ENCODE results near the gene EME1. TPM values are rescaled to one million over a fixed set of nuclear protein-coding genes. Genes with fewer than 3 reads are reported as not detected.

Gene EME1
- total and polyA plus RNA-seq, 2 of the 4 experiments (the other 2 are of a cell fraction): 9.1 to 9.4 TPM

- H2BK20ac ChIP-seq (ENCODE audit: low read depth, low read length): no peak within 1 kb of the TSS
- no peak within 1 kb of the TSS; the same call in 2 of the 3 replicates for H2BK15ac ChIP-seq (ENCODE audit: low read depth, low read length)
- 0 out of 2 replicates have a peak, but pooled peaks cover 2% of the 10 kb centered on the region for H3K9me3 ChIP-seq (ENCODE audit: control insufficient read depth, insufficient read depth, low read length)
- H4K91ac ChIP-seq (ENCODE audit: insufficient read depth, low read depth, low read length): peak within 1 kb of the TSS; percentile 96
- H3K79me1 ChIP-seq (ENCODE audit: low read depth in 1 of 2, low read length in 2 of 2): peaks cover 25 to 32% of the 10 kb centered on the region in 2 experiments
- peaks cover 16% of the 10 kb centered on the region; the same call in 1 of the 2 replicates for H3K9me1 ChIP-seq (ENCODE audit: insufficient read depth, low read length)
- peak within 1 kb of the TSS; percentile 97 for H3K23ac ChIP-seq (ENCODE audit: low read depth, low read length)
- in situ Hi-C loops (cut with MboI; ENCODE audit: low sequenced_read_pairs): no loop called here
- H3K27me3 ChIP-seq (ENCODE audit: control insufficient read depth, insufficient read depth, low read length): 0 out of 2 replicates have a peak, but pooled peaks cover 2% of the 10 kb centered on the region
- DNase-seq (peak; percentile 82), ATAC-seq (ENCODE audit: low read depth) (peak; percentile 98)
- POLR2A ChIA-PET (ENCODE audit: unreplicated experiment): interaction anchor here (0.7 to 1.3 kb wide), 3 partner anchors 24 to 99 kb away, joined by 4 to 5 read pairs (median 4); no protein-coding TSS in a partner anchor
- CTCF ChIA-PET: interaction anchor here (0.6 to 1.4 kb wide), 11 partner anchors 9 to 317 kb away, joined by 3 to 7 read pairs (median 4); partner anchors contain the start of gene ACSF2
- H3K56ac ChIP-seq (ENCODE audit: extremely low read depth, insufficient read depth, low read length): peak within 1 kb of the TSS; percentile 91
- WGBS, 2 experiments (ENCODE audit: extremely low coverage in 2 of 2, insufficient read length in 1 of 2): 2% methylated on average over 31 of the region's 70 CpGs; no CpG with 5 or more reads in 1 of the 2 experiments
- peak within 1 kb of the TSS; percentile 80 to 95 for H4K8ac ChIP-seq (ENCODE audit: low read depth in 2 of 2, low read length in 2 of 2)
- peak within 1 kb of the TSS; percentile 95 for H3K14ac ChIP-seq (replicated peaks; ENCODE audit: low read depth, low read length)
- peak within 1 kb of the TSS; percentile 79 for H3K27ac ChIP-seq (ENCODE audit: insufficient read depth, low read length)
- H3K36me3 ChIP-seq (ENCODE audit: control insufficient read depth, insufficient read depth, low read length): peaks cover 26% of the 10 kb centered on the region
- H4K20me1 ChIP-seq (ENCODE audit: insufficient read depth, low read length): peaks cover 44% of the 10 kb centered on the region
- peak within 1 kb of the TSS; percentile 100 for H2AK9ac ChIP-seq (replicated peaks; ENCODE audit: low read depth, low read length, poor library complexity)
- peak within 1 kb of the TSS; percentile 95 for H2AFZ ChIP-seq (replicated peaks; ENCODE audit: low read length, poor library complexity)
- H3K4me2 ChIP-seq (ENCODE audit: low read depth, low read length): peak within 1 kb of the TSS; percentile 96
- peak within 1 kb of the TSS; percentile 92 for H3K9ac ChIP-seq (ENCODE audit: low read depth, low read length)
- intact Hi-C loops (cut with micrococcal nuclease): loop anchor here (1.0 kb wide), 1 partner anchor 81 kb away; the partner anchor contains the start of gene RSAD1
- no TSS peak for BruUV-seq (replicated peaks)
- H2AK5ac ChIP-seq (ENCODE audit: low read depth, low read length): peak within 1 kb of the TSS; percentile 98
- dilution Hi-C loops (cut with HindIII; ENCODE audit: low sequenced_read_pairs, unreplicated experiment): no loop called here
- peak within 1 kb of the TSS; percentile 96 for H3K4me3 ChIP-seq (ENCODE audit: insufficient read depth, low read depth, low read length)
- peak within 1 kb of the TSS; percentile 65 for H2BK5ac ChIP-seq (ENCODE audit: low read depth, low read length, poor library complexity, severe bottlenecking)
- H4K5ac ChIP-seq (ENCODE audit: low read depth, low read length): peak within 1 kb of the TSS; percentile 74
- H3K18ac ChIP-seq (ENCODE audit: low read depth, low read length): peak within 1 kb of the TSS; percentile 5; the same call in 1 of the 2 replicates
- peaks cover 4% of the 10 kb centered on the region for H3K4me1 ChIP-seq (ENCODE audit: control insufficient read depth, insufficient read depth, low read length)
- H3K4ac ChIP-seq (ENCODE audit: low read depth, low read length): peak within 1 kb of the TSS; percentile 99
- peak within 1 kb of the TSS; percentile 50 for H2BK120ac ChIP-seq (ENCODE audit: low read depth, low read length)
- TF ChIP-seq FOS (IDR thresholded peaks at IDR 0.05; ENCODE audit: low read depth, low read length) (0 out of 2 replicates have a peak, but pooled peaks have one; percentile 10), CEBPB (IDR thresholded peaks at IDR 0.05; ENCODE audit: low read depth, low read length) (no peak), NFE2L2 (IDR thresholded peaks at IDR 0.05; ENCODE audit: low read depth, low read length) (peak; percentile 14; the same call in 1 of the 2 replicates), MAZ (IDR thresholded peaks at IDR 0.05; ENCODE audit: borderline replicate concordance, low read depth, low read length) (peak; percentile 98), SMC3 (IDR thresholded peaks at IDR 0.05; ENCODE audit: low read depth, low read length) (peak; percentile 44), RAD21 (IDR thresholded peaks at IDR 0.05; ENCODE audit: low read length) (peak; percentile 56), RFX5 (IDR thresholded peaks at IDR 0.05; ENCODE audit: low read depth, low read length) (no peak), ELK1 (IDR thresholded peaks at IDR 0.05; ENCODE audit: borderline replicate concordance, low read depth, low read length) (no peak), USF2 (IDR thresholded peaks at IDR 0.05; ENCODE audit: low read depth, low read length) (no peak), CHD1 (IDR thresholded peaks at IDR 0.05; ENCODE audit: low read depth, low read length) (0 out of 2 replicates have a peak, but pooled peaks have one; percentile 51), POLR2A (IDR thresholded peaks at IDR 0.05; ENCODE audit: low read depth, low read length) (peak; percentile 95), MAFK (IDR thresholded peaks at IDR 0.05; ENCODE audit: low read depth, low read length) (no peak), BHLHE40 (IDR thresholded peaks at IDR 0.05; ENCODE audit: low read depth, low read length) (peak; percentile 54)
Measured at GRCh38 chr17:50397111-50397918, 24.3 kb downstream of the EME1 start, which contains the start of gene LRRC59. Gene LRRC59 (minus strand): TSS chr17:50397523. CDS start chr17:50397317, 206 bp downstream.
